Fibroblast of the aortic adventitia (primary cell): Measurements from ENCODE around the gene FLRT1. TPM values are rescaled to one million over a fixed set of nuclear protein-coding genes. Genes with fewer than 3 reads are reported as not detected.
A peak's percentile ranks its signal among the peaks of the same experiment; 100 is the strongest.

Experiments
- DNase-seq: peaks from one replicate; pipeline ENCODE4 v3.0.0-alpha.2; 2010; ENCODE audit warnings: low read depth
- H3K4me3 ChIP-seq: 2 replicates; pipeline ENCODE4 v1.5.1; 2011; ENCODE audit warnings: low read depth, mild to moderate bottlenecking, control low read depth, low read length, moderate library complexity
- total RNA-seq: library from RNA; depleted of rRNA; stranded (reverse); fragments of >200 nt; gene quantifications from 2 replicates; pipeline ENCODE4 v1.2.3, GENCODE V29; 2012; ENCODE audit warnings: low replicate concordance
- TF ChIP-seq, protein P1 (sequence below): IDR thresholded peaks from 2 replicates; pipeline ENCODE4 v1.5.1; 2011; ENCODE audit warnings: mild to moderate bottlenecking, low read length, control low read depth, inconsistent platforms; ENCODE audit not compliant: insufficient read depth

Gene FLRT1
- total RNA-seq, 1 donor: 0.18 TPM

GRCh38 chr11:64031001-64031400 lies 4.7 kb upstream of the FLRT1 start:
- TF ChIP-seq, protein P1, sequence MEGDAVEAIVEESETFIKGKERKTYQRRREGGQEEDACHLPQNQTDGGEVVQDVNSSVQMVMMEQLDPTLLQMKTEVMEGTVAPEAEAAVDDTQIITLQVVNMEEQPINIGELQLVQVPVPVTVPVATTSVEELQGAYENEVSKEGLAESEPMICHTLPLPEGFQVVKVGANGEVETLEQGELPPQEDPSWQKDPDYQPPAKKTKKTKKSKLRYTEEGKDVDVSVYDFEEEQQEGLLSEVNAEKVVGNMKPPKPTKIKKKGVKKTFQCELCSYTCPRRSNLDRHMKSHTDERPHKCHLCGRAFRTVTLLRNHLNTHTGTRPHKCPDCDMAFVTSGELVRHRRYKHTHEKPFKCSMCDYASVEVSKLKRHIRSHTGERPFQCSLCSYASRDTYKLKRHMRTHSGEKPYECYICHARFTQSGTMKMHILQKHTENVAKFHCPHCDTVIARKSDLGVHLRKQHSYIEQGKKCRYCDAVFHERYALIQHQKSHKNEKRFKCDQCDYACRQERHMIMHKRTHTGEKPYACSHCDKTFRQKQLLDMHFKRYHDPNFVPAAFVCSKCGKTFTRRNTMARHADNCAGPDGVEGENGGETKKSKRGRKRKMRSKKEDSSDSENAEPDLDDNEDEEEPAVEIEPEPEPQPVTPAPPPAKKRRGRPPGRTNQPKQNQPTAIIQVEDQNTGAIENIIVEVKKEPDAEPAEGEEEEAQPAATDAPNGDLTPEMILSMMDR: no peak
- H3K4me3 ChIP-seq: no peak overlapping the region
- DNase-seq: no peak

DNA sequence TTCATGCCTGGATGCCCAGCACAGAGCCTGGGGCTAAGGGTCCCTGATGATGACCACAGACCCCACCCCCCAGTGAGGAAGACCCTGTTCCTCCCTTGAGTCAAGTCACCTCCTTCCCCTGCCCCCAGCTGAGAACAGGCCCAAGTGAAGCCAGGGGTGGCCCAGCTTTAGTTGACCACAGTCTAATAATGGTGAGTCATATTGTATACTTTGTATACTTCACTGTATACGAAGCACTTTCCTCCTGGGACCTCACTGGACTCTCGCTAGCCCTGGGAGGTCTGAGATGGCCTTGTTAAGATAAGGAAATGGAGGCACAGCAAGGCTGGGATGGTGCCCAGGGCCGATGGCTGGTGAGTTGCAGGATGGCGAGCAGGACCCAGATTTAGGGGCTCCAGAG lies 3.7 kb upstream of the FLRT1 start:
- DNase-seq: no peak
- TF ChIP-seq, protein P1: no peak
- H3K4me3 ChIP-seq: no peak overlapping the region

GRCh38 chr11:64034411-64034811 lies 1.3 kb upstream of the FLRT1 start:
- no peak overlapping the region for H3K4me3 ChIP-seq
- TF ChIP-seq, protein P1: no peak
- DNase-seq: no peak

DNA sequence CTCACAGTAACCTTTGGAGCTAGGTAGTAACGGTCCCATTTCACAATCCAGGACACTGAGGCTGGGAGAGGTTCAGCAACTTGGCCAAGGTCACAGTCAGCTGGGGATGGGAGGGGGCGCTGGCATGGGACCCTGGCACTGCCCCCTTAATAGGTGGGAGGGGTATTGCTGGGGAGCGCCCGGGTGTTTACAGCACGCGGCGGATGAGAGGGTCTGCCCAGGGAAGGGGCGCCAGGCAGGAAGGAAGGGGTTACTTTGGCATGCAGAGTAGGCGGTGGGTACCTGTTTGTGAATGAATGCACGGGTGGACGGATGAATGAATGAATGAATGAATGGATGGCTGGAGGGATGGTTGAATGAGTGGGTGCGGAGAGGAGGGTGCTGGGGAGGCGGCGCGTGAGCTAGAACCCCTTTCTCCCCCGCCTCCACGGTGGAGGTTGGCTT lies 628 bp upstream of the FLRT1 start:
- TF ChIP-seq, protein P1: no peak
- H3K4me3 ChIP-seq: no peak overlapping the region
- DNase-seq: no peak

GRCh38 chr11:64036087-64037026 lies 626 bp downstream of the FLRT1 start:
- peak overlapping the region; percentile 51 for H3K4me3 ChIP-seq
- TF ChIP-seq, protein P1: no peak
- peak; percentile 24 for DNase-seq

GRCh38 chr11:64037027-64037634 lies 1.4 kb downstream of the FLRT1 start:
- no peak overlapping the region for H3K4me3 ChIP-seq
- no peak for DNase-seq
- TF ChIP-seq, protein P1: no peak
